ENCODE results near the gene SLC7A8. TPM values are rescaled to one million over a fixed set of nuclear protein-coding genes. Genes with fewer than 3 reads are reported as not detected.
A peak's percentile ranks its signal among the peaks of the same experiment; 100 is the strongest.

The SLC7A8 gene
- total and polyA plus RNA-seq, 3 donors from 2014 or later: 73.5 to 94.2 (median 78.2) TPM

- no peak overlapping the region for H3K27ac ChIP-seq
- WGBS, 2 donors: 74 to 84% methylated on average over 8 of the region's 8 CpGs
- intact Hi-C loops (cut with DNase I; ENCODE audit: low total_unique reads): no loop called here
- no peak for DNase-seq
- TF ChIP-seq POLR2A (IDR thresholded peaks at IDR 0.05) (no peak), CTCF (IDR thresholded peaks at IDR 0.05) (no peak)
- no peaks in the 10 kb centered on the region for H3K36me3 ChIP-seq (ENCODE audit: low read depth, missing control alignments)
- H3K4me1 ChIP-seq: peaks cover 17% of the 10 kb centered on the region
- no peak overlapping the region for H3K4me3 ChIP-seq
- H3K27me3 ChIP-seq: no peaks in the 10 kb centered on the region
- no peaks in the 10 kb centered on the region for H3K9me3 ChIP-seq
These were observed 56.7 kb downstream of the SLC7A8 start for GRCh38 chr14:23126548-23127278.

GRCh38 chr14:23125933-23126524, 57.4 kb downstream of the SLC7A8 start:
- peak overlapping the region in 1 of 2 donors; percentile 36 for H3K27ac ChIP-seq
- 44 to 54% methylated on average over 4 to 9 of the region's 9 CpGs for WGBS, 2 donors
- no peak overlapping the region for H3K4me3 ChIP-seq
- peaks cover 24% of the 10 kb centered on the region for H3K4me1 ChIP-seq
- intact Hi-C loops (cut with DNase I; ENCODE audit: low total_unique reads): no loop called here
- H3K27me3 ChIP-seq: no peaks in the 10 kb centered on the region
- H3K36me3 ChIP-seq (ENCODE audit: low read depth, missing control alignments): no peaks in the 10 kb centered on the region
- no peaks in the 10 kb centered on the region for H3K9me3 ChIP-seq
- peak; percentile 55 for DNase-seq
- TF ChIP-seq POLR2A (IDR thresholded peaks at IDR 0.05) (no peak), CTCF (IDR thresholded peaks at IDR 0.05) (no peak)

GRCh38 chr14:23125011-23125410, 58.4 kb downstream of the SLC7A8 start:
- TF ChIP-seq CTCF (IDR thresholded peaks at IDR 0.05): no peak
- no peak for TF ChIP-seq POLR2A (IDR thresholded peaks at IDR 0.05)
- intact Hi-C loops (cut with DNase I; ENCODE audit: low total_unique reads): no loop called here
- WGBS, 2 donors: 44 to 50% methylated on average over 3 of the region's 3 CpGs
- peak overlapping the region in 1 of 2 donors; percentile 36 for H3K27ac ChIP-seq
- H3K4me1 ChIP-seq: peaks cover 26% of the 10 kb centered on the region
- H3K4me3 ChIP-seq: no peak overlapping the region
- H3K9me3 ChIP-seq: no peaks in the 10 kb centered on the region
- no peak for DNase-seq
- no peaks in the 10 kb centered on the region for H3K36me3 ChIP-seq (ENCODE audit: low read depth, missing control alignments)
- H3K27me3 ChIP-seq: no peaks in the 10 kb centered on the region

- no peak for TF ChIP-seq CTCF (IDR thresholded peaks at IDR 0.05)
- no peak for TF ChIP-seq POLR2A (IDR thresholded peaks at IDR 0.05)
- Histone ChIP-seq H3K27me3 (no peaks in the 10 kb centered on the region), H3K4me1 (peaks cover 26% of the 10 kb centered on the region), H3K36me3 (ENCODE audit: low read depth, missing control alignments) (no peaks in the 10 kb centered on the region), H3K27ac (peak overlapping the region in 1 of 2 donors; percentile 36), H3K4me3 (no peak overlapping the region), H3K9me3 (no peaks in the 10 kb centered on the region)
- DNase-seq: no peak
- intact Hi-C loops (cut with DNase I; ENCODE audit: low total_unique reads): loop anchor here (5.0 kb wide), 1 partner anchor 63 kb away; no protein-coding TSS in a partner anchor
- WGBS, 2 donors: 82 to 86% methylated on average over 13 of the region's 13 CpGs
These were observed 59.0 kb downstream of the SLC7A8 start for GRCh38 chr14:23124337-23124954.

All from testis (tissue), 3 donors.